Astrocyte (in vitro differentiated cells and primary cell): ENCODE data around the gene LRGUK. TPM values are rescaled to one million over a fixed set of nuclear protein-coding genes. Genes with fewer than 3 reads are reported as not detected.

Experiments
- DNase-seq: peaks from one replicate; pipeline ENCODE4 v3.0.0-alpha.2; 2010; ENCODE audit warnings: low read depth
- FAIRE-seq: peaks from 2 replicates; lab custom pipeline; 2011; peaks lifted over from hg19 to GRCh38; lab: Jason Lieb, UNC
- H2AFZ ChIP-seq: 2 replicates; pipeline ENCODE4 v1.6.0; 2012; ENCODE audit warnings: low read depth, low read length, inconsistent platforms
- H3K27ac ChIP-seq: 2 replicates; pipeline ENCODE4 v1.5.1; 2011; ENCODE audit warnings: low read depth, low read length, inconsistent platforms
- H3K27me3 ChIP-seq: 2 replicates; pipeline ENCODE4 v1.6.0; 2011; ENCODE audit warnings: low read length, inconsistent platforms; ENCODE audit not compliant: insufficient read depth
- H3K36me3 ChIP-seq: 2 replicates; pipeline ENCODE4 v1.5.1; 2011; ENCODE audit warnings: low read length, inconsistent platforms; ENCODE audit not compliant: insufficient read depth
- H3K4me1 ChIP-seq: 2 replicates; pipeline ENCODE4 v1.5.1; 2011; ENCODE audit warnings: low read length, inconsistent platforms; ENCODE audit not compliant: insufficient read depth
- H3K4me2 ChIP-seq: 2 replicates; pipeline ENCODE4 v1.6.0; 2012; ENCODE audit warnings: low read length, inconsistent platforms
- H3K4me3 ChIP-seq: 2 replicates; pipeline ENCODE4 v1.5.1; 2011; ENCODE audit warnings: low read depth, mild to moderate bottlenecking, low read length, inconsistent platforms; ENCODE audit not compliant: insufficient read depth
- H3K79me2 ChIP-seq: 2 replicates; pipeline ENCODE4 v1.6.0; 2012; ENCODE audit warnings: mild to moderate bottlenecking, low read length, inconsistent platforms; ENCODE audit not compliant: insufficient read depth
- H3K9ac ChIP-seq: 2 replicates; pipeline ENCODE4 v1.6.0; 2012; ENCODE audit warnings: mild to moderate bottlenecking, low read length, inconsistent platforms
- H3K9me3 ChIP-seq: 2 replicates; pipeline ENCODE4 v1.5.1; 2012; ENCODE audit warnings: low read depth, mild to moderate bottlenecking, low read length, inconsistent platforms; ENCODE audit not compliant: insufficient read depth
- H4K20me1 ChIP-seq: 2 replicates; pipeline ENCODE4 v1.6.0; 2012; ENCODE audit warnings: low read length, inconsistent platforms; ENCODE audit not compliant: insufficient read depth
- H3K27ac Mint-ChIP-seq: one replicate; pipeline ENCODE4 v1.8.0; 2021; ENCODE audit warnings: mild to moderate bottlenecking, mixed read lengths; ENCODE audit not compliant: unreplicated experiment
- H3K27me3 Mint-ChIP-seq: one replicate; pipeline ENCODE4 v1.8.0; 2021; ENCODE audit warnings: low read depth, mixed read lengths; ENCODE audit not compliant: unreplicated experiment
- H3K36me3 Mint-ChIP-seq: one replicate; pipeline ENCODE4 v1.8.0; 2021; ENCODE audit warnings: low read depth, mixed read lengths; ENCODE audit not compliant: unreplicated experiment
- H3K4me1 Mint-ChIP-seq: one replicate; pipeline ENCODE4 v1.8.0; 2021; ENCODE audit warnings: low read depth, mixed read lengths; ENCODE audit not compliant: unreplicated experiment
- H3K4me3 Mint-ChIP-seq: one replicate; pipeline ENCODE4 v1.8.0; 2021; ENCODE audit warnings: mild to moderate bottlenecking, moderate library complexity, mixed read lengths; ENCODE audit not compliant: unreplicated experiment
- H3K9me3 Mint-ChIP-seq: one replicate; pipeline ENCODE4 v1.8.0; 2021; ENCODE audit warnings: mild to moderate bottlenecking, mixed read lengths; ENCODE audit not compliant: unreplicated experiment
- CTCF ChIP-seq: IDR thresholded peaks from 2 replicates; pipeline ENCODE4 v1.5.1; 2011; ENCODE audit warnings: low read depth, mild to moderate bottlenecking, inconsistent platforms, low read length, moderate library complexity; ENCODE audit not compliant: insufficient read depth
- EZH2 ChIP-seq: IDR thresholded peaks from 2 replicates; pipeline ENCODE4 v1.6.1; 2012; ENCODE audit warnings: mild to moderate bottlenecking, low read length, inconsistent platforms; ENCODE audit not compliant: insufficient read depth
- total RNA-seq: library from RNA; stranded (reverse); gene quantifications from 2 replicates; pipeline ENCODE4 v1.2.1, GENCODE V29; 2021

Gene LRGUK
- total RNA-seq, 1 donor from 2014 or later: 0.64 TPM

- no peak overlapping the region for H3K27ac Mint-ChIP-seq
- H3K36me3 Mint-ChIP-seq: peaks cover 2% of the 10 kb centered on the region
- H3K4me3 ChIP-seq: no peak overlapping the region
- H3K4me3 Mint-ChIP-seq: no peak overlapping the region
- no peak for DNase-seq
- H2AFZ ChIP-seq: no peak overlapping the region
- no peak overlapping the region for H3K27ac ChIP-seq
- H3K9me3 ChIP-seq: no peaks in the 10 kb centered on the region
- no peak overlapping the region for H3K9ac ChIP-seq
- peaks cover 1% of the 10 kb centered on the region for H3K9me3 Mint-ChIP-seq
- no peak for FAIRE-seq
- H3K4me1 Mint-ChIP-seq: no peaks in the 10 kb centered on the region
- no peaks in the 10 kb centered on the region for H3K4me1 ChIP-seq
- H3K27me3 ChIP-seq: no peaks in the 10 kb centered on the region
- no peaks in the 10 kb centered on the region for H3K79me2 ChIP-seq
- no peaks in the 10 kb centered on the region for H3K36me3 ChIP-seq
- TF ChIP-seq CTCF: no peak
- no peak for TF ChIP-seq EZH2
- no peaks in the 10 kb centered on the region for H3K27me3 Mint-ChIP-seq
- H3K4me2 ChIP-seq: no peak overlapping the region
- H4K20me1 ChIP-seq: no peaks in the 10 kb centered on the region
These were observed 73.8 kb downstream of the LRGUK start for GRCh38 chr7:134200970-134201369.

DNA sequence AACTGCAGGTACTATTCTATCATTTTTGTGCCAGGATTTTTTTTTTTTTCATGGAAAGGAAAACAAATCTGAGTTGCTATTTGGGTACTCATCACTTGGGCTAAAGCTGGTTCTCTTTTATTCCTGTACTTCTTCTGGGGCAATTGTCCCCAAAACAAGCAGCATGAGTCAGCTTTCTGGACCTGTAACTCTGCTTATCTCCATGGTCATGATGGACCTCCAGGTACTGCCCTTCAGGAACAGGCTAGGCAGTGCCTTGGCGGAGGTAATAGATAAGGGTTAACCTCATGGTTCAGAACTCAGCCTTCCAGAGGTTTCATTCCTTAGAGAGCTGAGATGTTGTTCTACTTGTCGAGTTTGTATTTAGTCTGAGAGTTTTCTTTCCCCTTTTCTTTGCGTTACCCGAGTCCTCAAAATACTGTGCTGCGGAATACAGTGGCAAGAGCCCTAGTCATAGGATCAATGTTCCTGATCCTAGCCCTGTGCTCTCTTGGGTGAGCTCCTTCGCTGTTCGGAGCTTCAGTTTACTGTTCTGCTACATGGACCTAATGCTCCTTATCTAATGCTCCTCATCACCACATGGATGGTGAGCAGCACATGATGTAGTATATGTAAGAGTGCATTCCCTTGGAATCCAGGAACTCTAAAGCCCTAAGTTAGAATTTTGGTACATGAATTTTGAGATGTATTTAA, 74.6 kb downstream of the LRGUK start:
- Histone ChIP-seq H3K9ac (no peak overlapping the region), H3K4me3 (no peak overlapping the region), H4K20me1 (no peaks in the 10 kb centered on the region), H3K79me2 (no peaks in the 10 kb centered on the region), H3K27me3 (no peaks in the 10 kb centered on the region), H3K9me3 (no peaks in the 10 kb centered on the region), H3K4me2 (no peak overlapping the region), H2AFZ (no peak overlapping the region), H3K27ac (no peak overlapping the region), H3K4me1 (no peaks in the 10 kb centered on the region), H3K36me3 (no peaks in the 10 kb centered on the region)
- DNase-seq: no peak
- Mint-ChIP-seq H3K36me3 (peaks cover 2% of the 10 kb centered on the region), H3K4me3 (no peak overlapping the region), H3K27me3 (no peaks in the 10 kb centered on the region), H3K27ac (no peak overlapping the region), H3K9me3 (no peaks in the 10 kb centered on the region), H3K4me1 (no peaks in the 10 kb centered on the region)
- no peak for FAIRE-seq
- no peak for TF ChIP-seq CTCF
- no peak for TF ChIP-seq EZH2

- no peaks in the 10 kb centered on the region for H3K9me3 ChIP-seq
- H3K27me3 Mint-ChIP-seq: no peaks in the 10 kb centered on the region
These were observed 76.2 kb downstream of the LRGUK start for GRCh38 chr7:134203186-134203889.

More at GRCh38 chr7:134203186-134203889, 76.2 kb downstream of the LRGUK start:
- H3K4me1 ChIP-seq: no peaks in the 10 kb centered on the region
- H4K20me1 ChIP-seq: no peaks in the 10 kb centered on the region
- H3K9ac ChIP-seq: no peak overlapping the region
- H3K4me2 ChIP-seq: no peak overlapping the region
- TF ChIP-seq EZH2 (no peak), CTCF (no peak)
- Mint-ChIP-seq H3K9me3 (no peaks in the 10 kb centered on the region), H3K4me1 (no peaks in the 10 kb centered on the region), H3K36me3 (peaks cover 2% of the 10 kb centered on the region), H3K27ac (no peak overlapping the region), H3K4me3 (no peak overlapping the region)
- no peaks in the 10 kb centered on the region for H3K27me3 ChIP-seq
- H2AFZ ChIP-seq: no peak overlapping the region
- no peak for FAIRE-seq
- H3K36me3 ChIP-seq: no peaks in the 10 kb centered on the region
- no peak overlapping the region for H3K4me3 ChIP-seq
- H3K79me2 ChIP-seq: no peaks in the 10 kb centered on the region
- no peak overlapping the region for H3K27ac ChIP-seq
- DNase-seq: no peak
